ENCODE data around the gene ABCA13. TPM values are rescaled to one million over a fixed set of nuclear protein-coding genes. Genes with fewer than 3 reads are reported as not detected.

Gene ABCA13
- total and polyA plus RNA-seq, 2 donors from 2014 or later = 0.62 to 6.0 TPM

DNA sequence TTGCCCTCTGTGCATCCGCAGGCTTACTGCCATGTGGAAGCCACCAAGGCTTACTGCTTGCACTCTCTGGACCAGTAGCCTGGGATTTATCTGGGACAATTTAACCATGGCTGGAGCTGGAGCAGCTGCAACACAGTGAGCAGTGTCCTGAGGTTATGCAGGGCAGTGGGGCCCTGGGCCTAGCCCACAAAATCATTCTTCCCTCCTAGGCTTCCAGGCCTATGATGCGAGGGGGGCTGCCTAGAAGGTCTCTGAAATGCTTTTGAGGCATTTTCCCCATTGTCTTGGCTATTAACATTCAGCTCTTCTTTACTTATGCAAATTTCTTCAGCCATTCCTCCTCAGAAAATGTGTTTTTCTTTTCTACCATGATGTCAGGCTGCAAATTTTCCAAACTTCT is 439.4 kb downstream of the ABCA13 start:
- TF ChIP-seq, protein P1, sequence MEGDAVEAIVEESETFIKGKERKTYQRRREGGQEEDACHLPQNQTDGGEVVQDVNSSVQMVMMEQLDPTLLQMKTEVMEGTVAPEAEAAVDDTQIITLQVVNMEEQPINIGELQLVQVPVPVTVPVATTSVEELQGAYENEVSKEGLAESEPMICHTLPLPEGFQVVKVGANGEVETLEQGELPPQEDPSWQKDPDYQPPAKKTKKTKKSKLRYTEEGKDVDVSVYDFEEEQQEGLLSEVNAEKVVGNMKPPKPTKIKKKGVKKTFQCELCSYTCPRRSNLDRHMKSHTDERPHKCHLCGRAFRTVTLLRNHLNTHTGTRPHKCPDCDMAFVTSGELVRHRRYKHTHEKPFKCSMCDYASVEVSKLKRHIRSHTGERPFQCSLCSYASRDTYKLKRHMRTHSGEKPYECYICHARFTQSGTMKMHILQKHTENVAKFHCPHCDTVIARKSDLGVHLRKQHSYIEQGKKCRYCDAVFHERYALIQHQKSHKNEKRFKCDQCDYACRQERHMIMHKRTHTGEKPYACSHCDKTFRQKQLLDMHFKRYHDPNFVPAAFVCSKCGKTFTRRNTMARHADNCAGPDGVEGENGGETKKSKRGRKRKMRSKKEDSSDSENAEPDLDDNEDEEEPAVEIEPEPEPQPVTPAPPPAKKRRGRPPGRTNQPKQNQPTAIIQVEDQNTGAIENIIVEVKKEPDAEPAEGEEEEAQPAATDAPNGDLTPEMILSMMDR (IDR thresholded peaks at IDR 0.05; ENCODE audit: borderline replicate concordance, extremely low read depth, insufficient read depth) = no peak
- no peak overlapping the region for H3K9ac ChIP-seq (ENCODE audit: low read length in 3 of 3)
- H3K4me1 ChIP-seq (ENCODE audit: control insufficient read depth in 2 of 3, insufficient read depth in 2 of 3, low read depth in 1 of 3, low read length in 3 of 3) = no peaks in the 10 kb centered on the region
- no peak for DNase-seq
- intact Hi-C loops (cut with DNase I) = no loop called here
- no peak overlapping the region for H3K4me3 ChIP-seq (ENCODE audit: low read length in 3 of 3)
- no peaks in the 10 kb centered on the region for H3K9me3 ChIP-seq (ENCODE audit: control insufficient read depth in 2 of 3, insufficient read depth in 1 of 3, low read length in 3 of 3)
- FAIRE-seq = no peak
- H3K27ac ChIP-seq (ENCODE audit: low read depth in 2 of 2, low read length in 2 of 2) = no peak overlapping the region
- H3K36me3 ChIP-seq (ENCODE audit: control insufficient read depth in 2 of 3, insufficient read depth in 3 of 3, low read length in 3 of 3) = no peaks in the 10 kb centered on the region
- H3K27me3 ChIP-seq (ENCODE audit: control insufficient read depth, insufficient read depth, low read length) = no peaks in the 10 kb centered on the region

DNA sequence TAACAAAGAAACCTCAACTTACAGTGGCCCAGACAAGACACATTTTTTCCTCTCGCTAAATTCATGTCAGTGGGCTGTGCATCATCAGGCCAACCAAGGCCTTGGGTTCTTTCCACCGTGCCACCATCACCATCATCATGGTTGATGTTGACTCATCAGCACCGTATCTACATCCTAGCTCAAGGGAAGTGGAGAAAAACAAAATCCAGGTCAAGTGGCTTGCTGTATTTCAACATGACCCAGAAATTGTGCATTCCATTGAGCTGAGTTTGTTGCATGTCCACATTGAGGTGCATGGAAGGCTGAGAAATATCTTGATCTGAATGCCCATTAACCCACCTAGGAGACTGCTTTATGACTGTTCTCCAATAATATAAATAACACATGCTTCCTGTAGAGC is 440.7 kb downstream of the ABCA13 start:
- no peaks in the 10 kb centered on the region for H3K4me1 ChIP-seq (ENCODE audit: control insufficient read depth in 2 of 3, insufficient read depth in 2 of 3, low read depth in 1 of 3, low read length in 3 of 3)
- TF ChIP-seq, protein P1 (IDR thresholded peaks at IDR 0.05; ENCODE audit: borderline replicate concordance, extremely low read depth, insufficient read depth) = no peak
- no peak overlapping the region for H3K4me3 ChIP-seq (ENCODE audit: low read length in 3 of 3)
- no peak overlapping the region for H3K9ac ChIP-seq (ENCODE audit: low read length in 3 of 3)
- no peaks in the 10 kb centered on the region for H3K27me3 ChIP-seq (ENCODE audit: control insufficient read depth, insufficient read depth, low read length)
- DNase-seq (no peak), FAIRE-seq (no peak)
- H3K9me3 ChIP-seq (ENCODE audit: control insufficient read depth in 2 of 3, insufficient read depth in 1 of 3, low read length in 3 of 3) = no peaks in the 10 kb centered on the region
- no peaks in the 10 kb centered on the region for H3K36me3 ChIP-seq (ENCODE audit: control insufficient read depth in 2 of 3, insufficient read depth in 3 of 3, low read length in 3 of 3)
- H3K27ac ChIP-seq (ENCODE audit: low read depth in 2 of 2, low read length in 2 of 2) = no peak overlapping the region
- intact Hi-C loops (cut with DNase I) = no loop called here

DNA sequence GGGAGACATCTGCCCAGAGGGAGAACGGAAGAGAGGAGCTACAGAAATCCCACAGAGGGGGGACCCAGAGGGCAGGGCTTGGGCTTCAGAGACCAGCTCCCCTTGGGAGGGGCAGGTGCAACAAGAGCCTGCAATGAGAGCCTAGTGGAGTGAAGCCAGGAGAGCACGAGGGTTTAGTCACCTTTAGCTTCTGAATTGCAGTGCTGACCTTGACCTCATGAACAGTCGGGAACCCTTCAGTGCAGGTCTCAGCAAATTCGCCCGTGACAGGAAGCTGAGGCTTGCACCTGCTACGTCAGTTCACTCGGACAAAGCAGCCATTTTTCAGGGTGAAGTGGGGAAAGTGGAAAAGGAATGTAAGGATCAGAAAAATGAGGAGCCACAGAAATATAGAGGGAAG is 446.2 kb downstream of the ABCA13 start:
- Histone ChIP-seq H3K36me3 (ENCODE audit: control insufficient read depth in 2 of 3, insufficient read depth in 3 of 3, low read length in 3 of 3) (no peaks in the 10 kb centered on the region), H3K27ac (ENCODE audit: low read depth in 2 of 2, low read length in 2 of 2) (no peak overlapping the region), H3K27me3 (ENCODE audit: control insufficient read depth, insufficient read depth, low read length) (no peaks in the 10 kb centered on the region), H3K4me3 (ENCODE audit: low read length in 3 of 3) (no peak overlapping the region), H3K4me1 (ENCODE audit: control insufficient read depth in 2 of 3, insufficient read depth in 2 of 3, low read depth in 1 of 3, low read length in 3 of 3) (no peaks in the 10 kb centered on the region), H3K9ac (ENCODE audit: low read length in 3 of 3) (no peak overlapping the region), H3K9me3 (ENCODE audit: control insufficient read depth in 2 of 3, insufficient read depth in 1 of 3, low read length in 3 of 3) (no peaks in the 10 kb centered on the region)
- DNase-seq (no peak), FAIRE-seq (no peak)
- TF ChIP-seq, protein P1 (IDR thresholded peaks at IDR 0.05; ENCODE audit: borderline replicate concordance, extremely low read depth, insufficient read depth) = no peak
- intact Hi-C loops (cut with DNase I) = no loop called here

DNA sequence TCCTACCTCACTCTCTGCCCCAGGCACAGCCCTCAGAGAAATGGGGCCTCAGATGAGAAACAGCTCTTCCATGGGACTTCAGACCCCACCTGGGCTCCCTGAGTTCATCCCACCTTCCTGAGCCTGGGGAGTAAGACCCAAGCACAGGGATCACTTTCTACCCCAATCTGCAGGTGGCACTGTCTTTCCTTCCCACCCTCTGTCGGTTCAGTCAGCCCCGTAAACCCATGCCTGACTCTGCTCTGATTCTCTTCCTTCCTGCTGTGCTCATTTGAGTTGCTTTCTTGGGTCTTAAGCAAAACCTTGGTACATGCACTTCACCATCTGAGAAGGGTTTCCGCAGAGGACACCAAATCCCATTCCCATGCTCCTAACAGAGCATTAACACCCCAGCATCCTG is 446.7 kb downstream of the ABCA13 start:
- Histone ChIP-seq H3K9me3 (ENCODE audit: control insufficient read depth in 2 of 3, insufficient read depth in 1 of 3, low read length in 3 of 3) (no peaks in the 10 kb centered on the region), H3K27ac (ENCODE audit: low read depth in 2 of 2, low read length in 2 of 2) (no peak overlapping the region), H3K4me1 (ENCODE audit: control insufficient read depth in 2 of 3, insufficient read depth in 2 of 3, low read depth in 1 of 3, low read length in 3 of 3) (no peaks in the 10 kb centered on the region), H3K4me3 (ENCODE audit: low read length in 3 of 3) (no peak overlapping the region), H3K27me3 (ENCODE audit: control insufficient read depth, insufficient read depth, low read length) (no peaks in the 10 kb centered on the region), H3K9ac (ENCODE audit: low read length in 3 of 3) (no peak overlapping the region), H3K36me3 (ENCODE audit: control insufficient read depth in 2 of 3, insufficient read depth in 3 of 3, low read length in 3 of 3) (no peaks in the 10 kb centered on the region)
- DNase-seq = no peak
- intact Hi-C loops (cut with DNase I) = no loop called here
- TF ChIP-seq, protein P1 (IDR thresholded peaks at IDR 0.05; ENCODE audit: borderline replicate concordance, extremely low read depth, insufficient read depth) = no peak
- no peak for FAIRE-seq
